Panc1 (cell line): ENCODE data around the gene FMN2. TPM values are rescaled to one million over a fixed set of nuclear protein-coding genes. Genes with fewer than 3 reads are reported as not detected.

Experiments
- ATAC-seq: fragments of 200-7000 bp; cut with Tn5 transposase; 2 replicates; pipeline ENCODE4 v1.9.1; 2020; ENCODE audit warnings: mild to moderate bottlenecking, moderate library complexity
- BruUV-seq: library from RNA; stranded (reverse); fragments of 400-500 nt; replicated peaks from 2 replicates; lab custom pipeline; 2021; lab: Mats Ljungman, UMichigan
- CTCF ChIA-PET: fragments of 300-600 bp; sonication (Branson Sonifier 250); formaldehyde crosslinking; loops from one replicate; lab custom pipeline; 2022; ENCODE audit warnings: antibody characterized with exemption; lab: Charles Lee
- POLR2A ChIA-PET: fragments of 300-600 bp; sonication (Branson Sonifier 250); formaldehyde crosslinking; loops from one replicate; lab custom pipeline; 2022; ENCODE audit warnings: antibody characterized with exemption; lab: Charles Lee
- DNase-seq: peaks from one replicate; pipeline ENCODE4 v3.0.0-alpha.2; 2010; ENCODE audit warnings: low read depth, low spot score
- H3K27ac ChIP-seq: 2 replicates; pipeline ENCODE4 v1.5.1; 2011; ENCODE audit warnings: mild to moderate bottlenecking, low read length, inconsistent platforms
- H3K27me3 ChIP-seq: fragments of 200-500 bp; sonication (Bioruptor generic); 2 replicates; pipeline ENCODE4 v1.6.0; 2014; ENCODE audit warnings: low read length, inconsistent platforms; ENCODE audit not compliant: control insufficient read depth, insufficient read depth
- H3K36me3 ChIP-seq: fragments of 200-500 bp; sonication (Bioruptor generic); 2 replicates; pipeline ENCODE4 v1.5.1; 2014; ENCODE audit warnings: inconsistent platforms, mild to moderate bottlenecking, low read length, moderate library complexity; ENCODE audit not compliant: control insufficient read depth, insufficient read depth
- H3K4me1 ChIP-seq: 2 replicates; pipeline ENCODE4 v1.5.1; 2011; ENCODE audit warnings: inconsistent platforms, mild to moderate bottlenecking, low read length, moderate library complexity; ENCODE audit not compliant: control insufficient read depth, insufficient read depth
- H3K4me3 ChIP-seq, 2 experiments: 2 replicates each; pipeline ENCODE4 v1.5.1; 2011 to 2012; ENCODE audit warnings: low read depth in 2 of 2, low read length in 2 of 2, mild to moderate bottlenecking in 2 of 2, inconsistent platforms in 1 of 2, moderate library complexity in 1 of 2
- H3K9me3 ChIP-seq: fragments of 200-500 bp; sonication (Bioruptor generic); 2 replicates; pipeline ENCODE4 v1.5.1; 2014; ENCODE audit warnings: low read depth, mild to moderate bottlenecking, inconsistent platforms, low read length, moderate library complexity; ENCODE audit not compliant: control insufficient read depth, insufficient read depth
- CTCF ChIP-seq: fragments of 450-650 bp; IDR thresholded peaks from 2 replicates; pipeline ENCODE4 v1.5.1; 2017; ENCODE audit warnings: mild to moderate bottlenecking
- POLR2AphosphoS5 ChIP-seq: IDR thresholded peaks from 2 replicates; pipeline ENCODE4 v1.6.1; 2012; ENCODE audit warnings: mild to moderate bottlenecking, low read depth, low read length, moderate library complexity
- REST ChIP-seq, 2 experiments: IDR thresholded peaks; 2 replicates each; pipeline ENCODE4 v1.6.1; 2011 to 2012; ENCODE audit warnings: low read depth in 2 of 2, control low read depth in 1 of 2, low read length in 1 of 2, mild to moderate bottlenecking in 1 of 2, moderate library complexity in 1 of 2; ENCODE audit not compliant: insufficient read depth in 1 of 2
- SIN3A ChIP-seq: IDR thresholded peaks from 2 replicates; pipeline ENCODE4 v1.6.1; 2012; ENCODE audit warnings: low read depth, mild to moderate bottlenecking, low read length, moderate library complexity, borderline replicate concordance; ENCODE audit not compliant: insufficient read depth
- TCF7L2 ChIP-seq: IDR thresholded peaks from 2 replicates; pipeline ENCODE4 v1.6.1; 2011; ENCODE audit warnings: mild to moderate bottlenecking, low read depth, low read length, inconsistent platforms
- in situ Hi-C: cut with HindIII; loops from 2 replicates; pipeline ENCODE4 v1.10.0; 2016; ENCODE audit warnings: low sequenced_read_pairs, low pct_unique_long_range_greater_than_20kb
- intact Hi-C: fragments of 100-400 bp; cut with micrococcal nuclease; formaldehyde crosslinking; loops from one replicate; pipeline ENCODE4 v1.10.0; 2022; ENCODE audit not compliant: unreplicated experiment
- total RNA-seq: library from RNA; stranded (reverse); gene quantifications from one replicate; pipeline ENCODE4 v1.2.1, GENCODE V29; 2021; ENCODE audit not compliant: unreplicated experiment

Gene FMN2
- total RNA-seq, 1 experiment from 2014 or later = 1.9 TPM

GRCh38 chr1:240308096-240308495, 216.4 kb downstream of the FMN2 start:
- ChIA-PET CTCF (no interaction called here), POLR2A (no interaction called here)
- Histone ChIP-seq H3K4me3 (no peak overlapping the region), H3K4me1 (no peaks in the 10 kb centered on the region), H3K27ac (no peak overlapping the region), H3K9me3 (no peaks in the 10 kb centered on the region), H3K36me3 (no peaks in the 10 kb centered on the region), H3K27me3 (no peaks in the 10 kb centered on the region)
- in situ Hi-C loops (no loop called here), intact Hi-C loops (no loop called here)
- DNase-seq (no peak), ATAC-seq (no peak)
- TF ChIP-seq POLR2AphosphoS5 (no peak), CTCF (no peak), REST (IDR thresholded peaks at IDR 0.05; ENCODE audit: insufficient read depth in 1 of 2, low read depth in 2 of 2, low read length in 1 of 2) (no peak), SIN3A (no peak), TCF7L2 (no peak)
- no TSS peak for BruUV-seq

- ATAC-seq = no peak
- no TSS peak for BruUV-seq
- Histone ChIP-seq H3K27ac (no peak overlapping the region), H3K36me3 (no peaks in the 10 kb centered on the region), H3K9me3 (no peaks in the 10 kb centered on the region), H3K4me1 (no peaks in the 10 kb centered on the region), H3K4me3 (no peak overlapping the region), H3K27me3 (no peaks in the 10 kb centered on the region)
- POLR2A ChIA-PET = no interaction called here
- in situ Hi-C loops = no loop called here
- intact Hi-C loops = no loop called here
- CTCF ChIA-PET = no interaction called here
- no peak for DNase-seq
- TF ChIP-seq TCF7L2 (no peak), SIN3A (no peak), CTCF (no peak), REST (IDR thresholded peaks at IDR 0.05; ENCODE audit: insufficient read depth in 1 of 2, low read depth in 2 of 2, low read length in 1 of 2) (no peak), POLR2AphosphoS5 (no peak)
Measured at GRCh38 chr1:240309769-240310168, 218.1 kb downstream of the FMN2 start.
